Mononuclear cell (primary cell): ENCODE measurements around the gene RSAD1. TPM values are rescaled to one million over a fixed set of nuclear protein-coding genes. Genes with fewer than 3 reads are reported as not detected.

Experiments used
- H3K27me3 ChIP-seq: 2 replicates; pipeline ENCODE4 v1.6.0; 2011; ENCODE audit warnings: low read length, control low read depth; ENCODE audit not compliant: insufficient read depth
- H3K4me1 ChIP-seq: 2 replicates; pipeline ENCODE4 v1.5.1; 2011; ENCODE audit warnings: mild to moderate bottlenecking, low read length, control low read depth; ENCODE audit not compliant: insufficient read depth
- H3K4me3 ChIP-seq: 2 replicates; pipeline ENCODE4 v1.5.1; 2011; ENCODE audit warnings: mild to moderate bottlenecking, low read length, moderate library complexity
- H3K9me3 ChIP-seq: 2 replicates; pipeline ENCODE4 v1.5.1; 2011; ENCODE audit warnings: low read depth, mild to moderate bottlenecking, control low read depth, low read length
- total RNA-seq: library from RNA; depleted of rRNA; stranded (reverse); fragments of >200 nt; gene quantifications from one replicate; pipeline ENCODE4 v1.2.3, GENCODE V29; 2012

RSAD1 gene
- total RNA-seq: 19.5 TPM

- Histone ChIP-seq H3K4me3 (peak within 1 kb of the TSS; percentile 91), H3K9me3 (no peaks in the 10 kb centered on the region), H3K27me3 (no peaks in the 10 kb centered on the region), H3K4me1 (peaks cover 23% of the 10 kb centered on the region)
Measured at GRCh38 chr17:50478391-50479381, at the start of gene RSAD1. Gene RSAD1, plus strand, starts transcription at chr17:50478860. Its CDS starts 25 bp downstream, at chr17:50478885.

- Histone ChIP-seq H3K4me3 (no peak overlapping the region), H3K27me3 (no peaks in the 10 kb centered on the region), H3K4me1 (peaks cover 23% of the 10 kb centered on the region), H3K9me3 (no peaks in the 10 kb centered on the region)
Measured at GRCh38 chr17:50429793-50430192, 48.9 kb upstream of the RSAD1 start.

- no peaks in the 10 kb centered on the region for H3K9me3 ChIP-seq
Measured at GRCh38 chr17:50430821-50431618, 47.6 kb upstream of the RSAD1 start.

GRCh38 chr17:50432125-50432762 is 46.4 kb upstream of the RSAD1 start:
- peaks cover 6% of the 10 kb centered on the region for H3K4me1 ChIP-seq
- no peak overlapping the region for H3K4me3 ChIP-seq
- H3K27me3 ChIP-seq: no peaks in the 10 kb centered on the region

More at GRCh38 chr17:50430821-50431618, 47.6 kb upstream of the RSAD1 start:
- Histone ChIP-seq H3K27me3 (no peaks in the 10 kb centered on the region), H3K4me3 (no peak overlapping the region), H3K4me1 (peaks cover 15% of the 10 kb centered on the region)

GRCh38 chr17:50437409-50437808 is 41.3 kb upstream of the RSAD1 start:
- no peaks in the 10 kb centered on the region for H3K4me1 ChIP-seq
- H3K9me3 ChIP-seq: no peaks in the 10 kb centered on the region
- H3K4me3 ChIP-seq: no peak overlapping the region
- no peaks in the 10 kb centered on the region for H3K27me3 ChIP-seq

More at GRCh38 chr17:50432125-50432762, 46.4 kb upstream of the RSAD1 start:
- no peaks in the 10 kb centered on the region for H3K9me3 ChIP-seq

GRCh38 chr17:50439008-50439407 is 39.7 kb upstream of the RSAD1 start:
- H3K4me1 ChIP-seq: no peaks in the 10 kb centered on the region
- H3K27me3 ChIP-seq: no peaks in the 10 kb centered on the region
- H3K4me3 ChIP-seq: no peak overlapping the region
- H3K9me3 ChIP-seq: no peaks in the 10 kb centered on the region

GRCh38 chr17:50440172-50440837 is 38.4 kb upstream of the RSAD1 start:
- H3K4me3 ChIP-seq: no peak overlapping the region
- no peaks in the 10 kb centered on the region for H3K9me3 ChIP-seq
- H3K27me3 ChIP-seq: no peaks in the 10 kb centered on the region
- no peaks in the 10 kb centered on the region for H3K4me1 ChIP-seq

- H3K9me3 ChIP-seq: no peaks in the 10 kb centered on the region
- H3K4me3 ChIP-seq: no peak overlapping the region
- H3K4me1 ChIP-seq: no peaks in the 10 kb centered on the region
- no peaks in the 10 kb centered on the region for H3K27me3 ChIP-seq
Measured at GRCh38 chr17:50440838-50441829, 37.5 kb upstream of the RSAD1 start.

GRCh38 chr17:50443505-50443974 is 35.1 kb upstream of the RSAD1 start:
- no peaks in the 10 kb centered on the region for H3K9me3 ChIP-seq
- H3K4me1 ChIP-seq: no peaks in the 10 kb centered on the region
- no peak overlapping the region for H3K4me3 ChIP-seq
- no peaks in the 10 kb centered on the region for H3K27me3 ChIP-seq

- no peaks in the 10 kb centered on the region for H3K9me3 ChIP-seq
- no peaks in the 10 kb centered on the region for H3K4me1 ChIP-seq
- H3K4me3 ChIP-seq: no peak overlapping the region
- no peaks in the 10 kb centered on the region for H3K27me3 ChIP-seq
Measured at GRCh38 chr17:50444841-50445715, 33.6 kb upstream of the RSAD1 start.

GRCh38 chr17:50445730-50446325 is 32.8 kb upstream of the RSAD1 start:
- H3K27me3 ChIP-seq: no peaks in the 10 kb centered on the region
- H3K4me1 ChIP-seq: no peaks in the 10 kb centered on the region

GRCh38 chr17:50447870-50448595 is 30.6 kb upstream of the RSAD1 start:
- H3K4me3 ChIP-seq: no peak overlapping the region
- peaks cover 20% of the 10 kb centered on the region for H3K4me1 ChIP-seq
- H3K27me3 ChIP-seq: no peaks in the 10 kb centered on the region
- H3K9me3 ChIP-seq: no peaks in the 10 kb centered on the region

More at GRCh38 chr17:50445730-50446325, 32.8 kb upstream of the RSAD1 start:
- Histone ChIP-seq H3K4me3 (no peak overlapping the region), H3K9me3 (no peaks in the 10 kb centered on the region)
